Karpas-422 (cell line): ENCODE data around the gene GTF2A1. TPM values are rescaled to one million over a fixed set of nuclear protein-coding genes. Genes with fewer than 3 reads are reported as not detected.
A peak's percentile ranks its signal among the peaks of the same experiment; 100 is the strongest.

Source experiments
- DNase-seq: peaks from one replicate; pipeline ENCODE4 v3.0.0-alpha.2; 2015
- H2AFZ ChIP-seq: fragments of 200-600 bp; sonication (generic); 2 replicates; pipeline ENCODE4 v1.6.1; 2014; ENCODE audit warnings: antibody characterized with exemption, low read length, mixed read lengths
- H3K27ac ChIP-seq: fragments of 200-600 bp; sonication (generic); 2 replicates; pipeline ENCODE4 v1.5.1; 2014; ENCODE audit warnings: mild to moderate bottlenecking, low read length, moderate library complexity
- H3K27me3 ChIP-seq: fragments of 200-600 bp; sonication (generic); 2 replicates; pipeline ENCODE4 v1.6.1; 2014; ENCODE audit warnings: low read length, mixed read lengths
- H3K36me3 ChIP-seq: fragments of 200-600 bp; sonication (generic); 2 replicates; pipeline ENCODE4 v1.6.1; 2014; ENCODE audit warnings: low read length, mixed read lengths; ENCODE audit not compliant: insufficient read depth
- H3K4me1 ChIP-seq: fragments of 200-600 bp; sonication (generic); 2 replicates; pipeline ENCODE4 v1.6.1; 2014; ENCODE audit warnings: mild to moderate bottlenecking, low read length, mixed read lengths
- H3K4me2 ChIP-seq: fragments of 200-600 bp; sonication (generic); 2 replicates; pipeline ENCODE4 v1.6.1; 2014; ENCODE audit warnings: low read length, low read depth, mild to moderate bottlenecking; ENCODE audit not compliant: poor library complexity, severe bottlenecking
- H3K4me3 ChIP-seq: fragments of 200-600 bp; sonication (generic); 2 replicates; pipeline ENCODE4 v1.5.1; 2014; ENCODE audit warnings: mild to moderate bottlenecking, antibody characterized with exemption, low read length, mixed read lengths
- H3K79me2 ChIP-seq: fragments of 200-600 bp; sonication (generic); 2 replicates; pipeline ENCODE4 v1.6.1; 2014; ENCODE audit warnings: mild to moderate bottlenecking, low read length, mixed read lengths
- H3K9ac ChIP-seq: fragments of 200-600 bp; sonication (generic); 2 replicates; pipeline ENCODE4 v1.6.0; 2014; ENCODE audit warnings: low read length
- H3K9me2 ChIP-seq: fragments of 200-600 bp; sonication (generic), shearing (Covaris generic); replicated peaks from 2 replicates; pipeline ENCODE4 v1.6.0; 2014; ENCODE audit warnings: mild to moderate bottlenecking, low read length, moderate library complexity; ENCODE audit not compliant: insufficient read depth
- H3K9me3 ChIP-seq: fragments of 300-700, 200-600 bp; sonication (generic); 2 replicates; pipeline ENCODE4 v1.6.1; 2014; ENCODE audit warnings: low read length, mixed read lengths
- H4K20me1 ChIP-seq: fragments of 200-600 bp; sonication (generic); 2 replicates; pipeline ENCODE4 v1.6.1; 2014; ENCODE audit warnings: mild to moderate bottlenecking, antibody characterized with exemption, low read length, low read depth; ENCODE audit not compliant: insufficient read depth
- total RNA-seq: library from RNA; depleted of rRNA; stranded (reverse); fragments of >200 nt; shearing (Covaris generic); gene quantifications from 2 replicates; pipeline ENCODE4 v1.2.3, GENCODE V29; 2014; ENCODE audit warnings: low replicate concordance

GTF2A1 gene
- total RNA-seq, 1 experiment from 2014 or later: 27.4 TPM

GRCh38 chr14:81169711-81170103 is 51.1 kb downstream of the GTF2A1 start:
- H3K27me3 ChIP-seq: no peaks in the 10 kb centered on the region
- peaks cover 61% of the 10 kb centered on the region for H3K4me1 ChIP-seq
- H4K20me1 ChIP-seq: no peaks in the 10 kb centered on the region
- DNase-seq: peak; percentile 81
- H3K27ac ChIP-seq: peak overlapping the region; percentile 87
- peak overlapping the region; percentile 81 for H3K9ac ChIP-seq
- peak overlapping the region; percentile 80 for H3K4me2 ChIP-seq
- peak overlapping the region; percentile 73 for H3K4me3 ChIP-seq
- no peaks in the 10 kb centered on the region for H3K9me2 ChIP-seq
- H3K79me2 ChIP-seq: peaks cover 10% of the 10 kb centered on the region
- H3K36me3 ChIP-seq: no peaks in the 10 kb centered on the region
- H3K9me3 ChIP-seq: no peaks in the 10 kb centered on the region
- peak overlapping the region; percentile 4; the same call in 1 of the 2 replicates for H2AFZ ChIP-seq

- H3K9me2 ChIP-seq: no peaks in the 10 kb centered on the region
- H3K36me3 ChIP-seq: no peaks in the 10 kb centered on the region
- peak overlapping the region; percentile 81 for H3K9ac ChIP-seq
- H2AFZ ChIP-seq: peak overlapping the region; percentile 4; the same call in 1 of the 2 replicates
- no peaks in the 10 kb centered on the region for H3K9me3 ChIP-seq
- H4K20me1 ChIP-seq: no peaks in the 10 kb centered on the region
- H3K27ac ChIP-seq: peak overlapping the region; percentile 87
- peak overlapping the region; percentile 80 for H3K4me2 ChIP-seq
- DNase-seq: no peak
- peak overlapping the region; percentile 73 for H3K4me3 ChIP-seq
- no peaks in the 10 kb centered on the region for H3K27me3 ChIP-seq
- H3K4me1 ChIP-seq: peaks cover 63% of the 10 kb centered on the region
- peaks cover 10% of the 10 kb centered on the region for H3K79me2 ChIP-seq
Observed at GRCh38 chr14:81169267-81169666, 51.5 kb downstream of the GTF2A1 start.

- no peak overlapping the region for H3K4me2 ChIP-seq
- no peaks in the 10 kb centered on the region for H3K9me3 ChIP-seq
Observed at GRCh38 chr14:81166121-81166520, 54.6 kb downstream of the GTF2A1 start.

GRCh38 chr14:81165188-81165587 is 55.6 kb downstream of the GTF2A1 start:
- no peak for DNase-seq
- Histone ChIP-seq H3K27ac (peak overlapping the region; percentile 37), H2AFZ (peak overlapping the region; percentile 69)

More at GRCh38 chr14:81166121-81166520, 54.6 kb downstream of the GTF2A1 start:
- Histone ChIP-seq H3K79me2 (peaks cover 6% of the 10 kb centered on the region), H2AFZ (peak overlapping the region; percentile 29; the same call in 1 of the 2 replicates), H3K27ac (peak overlapping the region; percentile 43), H3K9me2 (no peaks in the 10 kb centered on the region), H3K36me3 (no peaks in the 10 kb centered on the region), H3K9ac (no peak overlapping the region), H3K4me1 (peaks cover 63% of the 10 kb centered on the region), H4K20me1 (no peaks in the 10 kb centered on the region), H3K4me3 (no peak overlapping the region), H3K27me3 (no peaks in the 10 kb centered on the region)
- no peak for DNase-seq

GRCh38 chr14:81164167-81164774 is 56.5 kb downstream of the GTF2A1 start:
- Histone ChIP-seq H3K9me3 (no peaks in the 10 kb centered on the region), H3K36me3 (no peaks in the 10 kb centered on the region), H3K9ac (peak overlapping the region; percentile 47), H3K4me1 (peaks cover 53% of the 10 kb centered on the region), H3K4me3 (no peak overlapping the region), H3K27ac (peak overlapping the region; percentile 79), H3K79me2 (peaks cover 2% of the 10 kb centered on the region), H2AFZ (no peak overlapping the region), H3K4me2 (peak overlapping the region; percentile 32), H4K20me1 (no peaks in the 10 kb centered on the region), H3K27me3 (no peaks in the 10 kb centered on the region), H3K9me2 (no peaks in the 10 kb centered on the region)
- DNase-seq: peak; percentile 98

More at GRCh38 chr14:81165188-81165587, 55.6 kb downstream of the GTF2A1 start:
- H3K9me3 ChIP-seq: no peaks in the 10 kb centered on the region
- no peaks in the 10 kb centered on the region for H3K27me3 ChIP-seq
- H3K4me2 ChIP-seq: no peak overlapping the region
- peaks cover 6% of the 10 kb centered on the region for H3K79me2 ChIP-seq
- no peaks in the 10 kb centered on the region for H3K9me2 ChIP-seq
- H4K20me1 ChIP-seq: no peaks in the 10 kb centered on the region
- no peaks in the 10 kb centered on the region for H3K36me3 ChIP-seq
- peaks cover 58% of the 10 kb centered on the region for H3K4me1 ChIP-seq
- no peak overlapping the region for H3K4me3 ChIP-seq
- H3K9ac ChIP-seq: no peak overlapping the region; the same call in 1 of the 2 replicates

GRCh38 chr14:81162941-81163340 is 57.8 kb downstream of the GTF2A1 start:
- H3K36me3 ChIP-seq: no peaks in the 10 kb centered on the region
- no peaks in the 10 kb centered on the region for H3K9me3 ChIP-seq
- peak overlapping the region; percentile 32; the same call in 1 of the 2 replicates for H3K9ac ChIP-seq
- H3K4me2 ChIP-seq: peak overlapping the region; percentile 22
- no peaks in the 10 kb centered on the region for H3K9me2 ChIP-seq
- H4K20me1 ChIP-seq: no peaks in the 10 kb centered on the region
- H2AFZ ChIP-seq: peak overlapping the region; percentile 1; the same call in 1 of the 2 replicates
- no peaks in the 10 kb centered on the region for H3K79me2 ChIP-seq
- peak overlapping the region; percentile 2; the same call in 1 of the 2 replicates for H3K4me3 ChIP-seq
- H3K27ac ChIP-seq: peak overlapping the region; percentile 79
- peak; percentile 90 for DNase-seq
- H3K4me1 ChIP-seq: peaks cover 45% of the 10 kb centered on the region
- no peaks in the 10 kb centered on the region for H3K27me3 ChIP-seq

GRCh38 chr14:81161749-81162148 is 59.0 kb downstream of the GTF2A1 start:
- DNase-seq: peak; percentile 62
- Histone ChIP-seq H3K27ac (peak overlapping the region; percentile 79), H3K4me1 (peaks cover 48% of the 10 kb centered on the region), H2AFZ (peak overlapping the region; percentile 84), H3K4me2 (no peak overlapping the region), H3K9me2 (no peaks in the 10 kb centered on the region), H3K9ac (peak overlapping the region; percentile 8; the same call in 1 of the 2 replicates), H3K4me3 (no peak overlapping the region), H4K20me1 (no peaks in the 10 kb centered on the region), H3K27me3 (no peaks in the 10 kb centered on the region), H3K9me3 (no peaks in the 10 kb centered on the region), H3K79me2 (no peaks in the 10 kb centered on the region), H3K36me3 (no peaks in the 10 kb centered on the region)

- Histone ChIP-seq H3K4me2 (no peak overlapping the region), H3K27ac (peak overlapping the region; percentile 79), H2AFZ (peak overlapping the region; percentile 84), H3K9me2 (no peaks in the 10 kb centered on the region), H3K79me2 (no peaks in the 10 kb centered on the region), H3K36me3 (no peaks in the 10 kb centered on the region), H3K4me3 (no peak overlapping the region), H3K9me3 (no peaks in the 10 kb centered on the region), H3K4me1 (peaks cover 45% of the 10 kb centered on the region), H3K27me3 (no peaks in the 10 kb centered on the region), H4K20me1 (no peaks in the 10 kb centered on the region), H3K9ac (no peak overlapping the region)
- no peak for DNase-seq
Observed at GRCh38 chr14:81161088-81161487, 59.7 kb downstream of the GTF2A1 start.
